ENCODE measurements around the gene SHANK3.

SHANK3 gene

GRCh38 chr22:50693462-50693861 is 20.8 kb downstream of the SHANK3 start:
- no peak overlapping the region for H3K4me3 ChIP-seq (ENCODE audit: low read depth, low read length)
- no peak for TF ChIP-seq CTCF (IDR thresholded peaks at IDR 0.05; ENCODE audit: low read depth, low read length, missing control alignments)
- DNase-seq (ENCODE audit: low read depth), result no peak

- no peak overlapping the region for H3K4me3 ChIP-seq (ENCODE audit: low read depth, low read length)
- no peak for DNase-seq (ENCODE audit: low read depth)
- TF ChIP-seq CTCF (IDR thresholded peaks at IDR 0.05; ENCODE audit: low read depth, low read length, missing control alignments), result no peak
These were observed 21.5 kb downstream of the SHANK3 start for GRCh38 chr22:50694099-50694605.

GRCh38 chr22:50694766-50695420 is 22.3 kb downstream of the SHANK3 start:
- no peak for TF ChIP-seq CTCF (IDR thresholded peaks at IDR 0.05; ENCODE audit: low read depth, low read length, missing control alignments)
- no peak overlapping the region for H3K4me3 ChIP-seq (ENCODE audit: low read depth, low read length)
- no peak for DNase-seq (ENCODE audit: low read depth)

GRCh38 chr22:50695421-50696250 is 23.0 kb downstream of the SHANK3 start:
- no peak overlapping the region for H3K4me3 ChIP-seq (ENCODE audit: low read depth, low read length)
- no peak for TF ChIP-seq CTCF (IDR thresholded peaks at IDR 0.05; ENCODE audit: low read depth, low read length, missing control alignments)
- no peak for DNase-seq (ENCODE audit: low read depth)

- no peak for DNase-seq (ENCODE audit: low read depth)
- no peak overlapping the region for H3K4me3 ChIP-seq (ENCODE audit: low read depth, low read length)
These were observed 23.7 kb downstream of the SHANK3 start for GRCh38 chr22:50696251-50696798.

More at GRCh38 chr22:50696251-50696798, 23.7 kb downstream of the SHANK3 start:
- TF ChIP-seq CTCF (IDR thresholded peaks at IDR 0.05; ENCODE audit: low read depth, low read length, missing control alignments), result no peak
